SK-N-SH treated with all-trans-retinoic acid at 6 μM for 48 hours (cell line): ENCODE data around the gene KPNA5.
"Not testable (repeated sequence)": the region's sequence is repeated elsewhere in the genome, so short reads cannot be mapped to it uniquely, and the experiment has no call there.

ENCODE experiments used
- ATAC-seq: fragments of 200-7000 bp; cut with Tn5 transposase; 3 replicates; pipeline ENCODE4 v1.9.1; 2020; ENCODE audit warnings: mild to moderate bottlenecking, moderate library complexity
- ARNTL ChIP-seq: fragments of 450-650 bp; formaldehyde crosslinking; IDR thresholded peaks from 2 replicates; pipeline ENCODE4 v1.5.0; 2020; ENCODE audit warnings: low read depth, mild to moderate bottlenecking, moderate library complexity, borderline replicate concordance
- BACH2 ChIP-seq: fragments of 250-450 bp; sonication (Bioruptor Pico); IDR thresholded peaks from 2 replicates; pipeline ENCODE4 v1.9.0; 2021; ENCODE audit warnings: mild to moderate bottlenecking, borderline replicate concordance
- CSDC2 ChIP-seq: fragments of 250-450 bp; sonication (Bioruptor Pico); IDR thresholded peaks from 2 replicates; pipeline ENCODE4 v1.5.0; 2020; ENCODE audit warnings: mild to moderate bottlenecking, moderate library complexity
- ESRRG ChIP-seq: fragments of 250-450 bp; sonication (Bioruptor Pico); IDR thresholded peaks from 2 replicates; pipeline ENCODE4 v1.6.1; 2021; ENCODE audit warnings: mild to moderate bottlenecking
- GLIS3 ChIP-seq: fragments of 250-450 bp; sonication (Bioruptor Pico); IDR thresholded peaks from 2 replicates; pipeline ENCODE4 v1.5.0; 2020; ENCODE audit warnings: mild to moderate bottlenecking, moderate library complexity
- OSR1 ChIP-seq: fragments of 250-450 bp; sonication (Bioruptor Pico); IDR thresholded peaks from 2 replicates; pipeline ENCODE4 v1.8.0; 2022; ENCODE audit warnings: moderate library complexity, mild to moderate bottlenecking, inconsistent platforms
- PPARA ChIP-seq: fragments of 250-450 bp; sonication (Bioruptor Pico); IDR thresholded peaks from 2 replicates; pipeline ENCODE4 v1.5.0; 2020; ENCODE audit warnings: mild to moderate bottlenecking, borderline replicate concordance
- RARB ChIP-seq: fragments of 250-450 bp; sonication (Bioruptor Pico); IDR thresholded peaks from 2 replicates; pipeline ENCODE4 v1.8.0; 2021; ENCODE audit warnings: mild to moderate bottlenecking, moderate library complexity
- SNAI2 ChIP-seq: fragments of 250-450 bp; sonication (Bioruptor Pico); IDR thresholded peaks from 2 replicates; pipeline ENCODE4 v1.5.0; 2020; ENCODE audit warnings: mild to moderate bottlenecking, moderate library complexity
- TCF4 ChIP-seq: fragments of 250-450 bp; sonication (Bioruptor Pico); IDR thresholded peaks from 2 replicates; pipeline ENCODE4 v1.8.0; 2021; ENCODE audit warnings: mild to moderate bottlenecking, moderate library complexity, borderline replicate concordance
- TOX ChIP-seq: fragments of 250-450 bp; sonication (Bioruptor Pico); IDR thresholded peaks from 2 replicates; pipeline ENCODE4 v1.8.0; 2021; ENCODE audit warnings: mild to moderate bottlenecking, moderate library complexity, borderline replicate concordance
- ZC3H10 ChIP-seq: fragments of 250-450 bp; sonication (Bioruptor Pico); IDR thresholded peaks from 2 replicates; pipeline ENCODE4 v1.5.1; 2021; ENCODE audit warnings: mild to moderate bottlenecking, moderate library complexity
- ZFP3 ChIP-seq: fragments of 250-450 bp; sonication (Bioruptor Pico); IDR thresholded peaks from 2 replicates; pipeline ENCODE4 v1.5.0; 2020; ENCODE audit warnings: mild to moderate bottlenecking, moderate library complexity
- ZFP30 ChIP-seq: fragments of 450-650 bp; formaldehyde crosslinking; IDR thresholded peaks from 2 replicates; pipeline ENCODE4 v1.5.0; 2022; ENCODE audit warnings: mild to moderate bottlenecking, moderate library complexity
- ZNF565 ChIP-seq: fragments of 450-650 bp; formaldehyde crosslinking; conservative IDR thresholded peaks from 2 replicates; pipeline ENCODE4 v1.5.0; 2020; ENCODE audit warnings: low read depth, mild to moderate bottlenecking, moderate library complexity
- ZNF70 ChIP-seq: fragments of 450-650 bp; formaldehyde crosslinking; IDR thresholded peaks from 2 replicates; pipeline ENCODE4 v1.5.0; 2020; ENCODE audit warnings: mild to moderate bottlenecking, moderate library complexity
- ZNF8 ChIP-seq: fragments of 450-650 bp; formaldehyde crosslinking; IDR thresholded peaks from 2 replicates; pipeline ENCODE4 v1.5.0; 2020; ENCODE audit warnings: mild to moderate bottlenecking, moderate library complexity
- TF ChIP-seq, protein P1 (sequence below): fragments of 250-450 bp; sonication (Bioruptor Pico); IDR thresholded peaks from 2 replicates; pipeline ENCODE4 v1.5.1; 2020; ENCODE audit warnings: low read depth, mild to moderate bottlenecking, moderate library complexity
- TF ChIP-seq, protein P2 (sequence below): fragments of 250-450 bp; sonication (Bioruptor Pico); IDR thresholded peaks from 2 replicates; pipeline ENCODE4 v1.5.1; 2021; ENCODE audit warnings: mild to moderate bottlenecking, moderate library complexity
- TF ChIP-seq, protein P3 (sequence below): fragments of 250-450 bp; sonication (Bioruptor Pico); IDR thresholded peaks from 2 replicates; pipeline ENCODE4 v1.5.0; 2020; ENCODE audit warnings: mild to moderate bottlenecking, moderate library complexity
- TF ChIP-seq, protein P4 (sequence below): fragments of 250-450 bp; sonication (Bioruptor Pico); IDR thresholded peaks from 2 replicates; pipeline ENCODE4 v1.8.0; 2021; ENCODE audit warnings: low read depth, mild to moderate bottlenecking, moderate library complexity, borderline replicate concordance
- TF ChIP-seq, protein P5 (sequence below): fragments of 250-450 bp; sonication (Bioruptor Pico); IDR thresholded peaks from 2 replicates; pipeline ENCODE4 v1.8.0; 2020; ENCODE audit warnings: mild to moderate bottlenecking, moderate library complexity, borderline replicate concordance

KPNA5 gene

DNA sequence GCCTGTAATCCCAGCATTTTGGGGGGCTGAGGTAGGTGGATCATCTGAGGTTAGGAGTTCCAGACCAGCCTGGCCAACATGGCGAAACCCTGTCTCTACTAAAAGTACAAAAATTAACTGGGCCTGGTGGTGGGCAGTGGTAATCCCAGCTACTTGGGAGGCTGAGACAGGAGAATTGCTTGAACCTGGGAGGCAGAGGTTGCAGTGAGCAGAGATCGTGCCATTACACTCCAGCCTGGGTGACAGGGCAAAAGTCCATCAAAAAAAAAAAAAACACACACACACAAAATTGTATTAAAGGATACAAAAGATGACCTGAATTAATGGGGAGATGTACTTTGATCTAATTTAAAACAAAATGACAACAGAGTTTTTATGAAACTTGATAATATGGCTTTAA, 16.8 kb upstream of the KPNA5 start:
- not testable (repeated sequence) for ATAC-seq

DNA sequence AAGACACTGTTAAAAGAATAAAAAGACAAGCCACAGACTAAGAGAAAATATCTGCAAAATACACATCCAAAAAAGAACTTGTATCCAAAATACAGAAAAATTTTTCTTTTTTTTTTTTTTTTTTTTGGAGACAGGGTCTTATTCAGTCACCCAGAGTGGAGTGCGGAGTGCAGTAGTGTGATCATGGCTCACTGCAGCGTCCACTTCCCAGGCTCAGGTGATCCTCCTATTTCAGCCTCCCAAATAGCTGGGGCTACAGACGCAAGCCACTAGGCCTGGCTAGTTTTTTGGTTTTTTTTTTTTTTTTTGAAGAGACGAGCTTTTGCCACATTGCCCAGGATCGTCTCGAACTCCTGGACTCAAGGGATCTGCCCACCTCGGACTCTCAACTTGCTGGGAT, 15.5 kb upstream of the KPNA5 start:
- no peak for TF ChIP-seq ZNF70
- TF ChIP-seq ZC3H10 (CRISPR knock-in tag): no peak
- TF ChIP-seq OSR1 (CRISPR knock-in tag): no peak
- TF ChIP-seq, protein P1, sequence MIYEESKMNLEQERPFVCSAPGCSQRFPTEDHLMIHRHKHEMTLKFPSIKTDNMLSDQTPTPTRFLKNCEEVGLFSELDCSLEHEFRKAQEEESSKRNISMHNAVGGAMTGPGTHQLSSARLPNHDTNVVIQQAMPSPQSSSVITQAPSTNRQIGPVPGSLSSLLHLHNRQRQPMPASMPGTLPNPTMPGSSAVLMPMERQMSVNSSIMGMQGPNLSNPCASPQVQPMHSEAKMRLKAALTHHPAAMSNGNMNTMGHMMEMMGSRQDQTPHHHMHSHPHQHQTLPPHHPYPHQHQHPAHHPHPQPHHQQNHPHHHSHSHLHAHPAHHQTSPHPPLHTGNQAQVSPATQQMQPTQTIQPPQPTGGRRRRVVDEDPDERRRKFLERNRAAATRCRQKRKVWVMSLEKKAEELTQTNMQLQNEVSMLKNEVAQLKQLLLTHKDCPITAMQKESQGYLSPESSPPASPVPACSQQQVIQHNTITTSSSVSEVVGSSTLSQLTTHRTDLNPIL (CRISPR knock-in tag): no peak
- TF ChIP-seq SNAI2 (CRISPR knock-in tag): no peak
- TF ChIP-seq ZNF8 (CRISPR knock-in tag): no peak
- TF ChIP-seq ARNTL (CRISPR knock-in tag): no peak
- TF ChIP-seq, protein P2, sequence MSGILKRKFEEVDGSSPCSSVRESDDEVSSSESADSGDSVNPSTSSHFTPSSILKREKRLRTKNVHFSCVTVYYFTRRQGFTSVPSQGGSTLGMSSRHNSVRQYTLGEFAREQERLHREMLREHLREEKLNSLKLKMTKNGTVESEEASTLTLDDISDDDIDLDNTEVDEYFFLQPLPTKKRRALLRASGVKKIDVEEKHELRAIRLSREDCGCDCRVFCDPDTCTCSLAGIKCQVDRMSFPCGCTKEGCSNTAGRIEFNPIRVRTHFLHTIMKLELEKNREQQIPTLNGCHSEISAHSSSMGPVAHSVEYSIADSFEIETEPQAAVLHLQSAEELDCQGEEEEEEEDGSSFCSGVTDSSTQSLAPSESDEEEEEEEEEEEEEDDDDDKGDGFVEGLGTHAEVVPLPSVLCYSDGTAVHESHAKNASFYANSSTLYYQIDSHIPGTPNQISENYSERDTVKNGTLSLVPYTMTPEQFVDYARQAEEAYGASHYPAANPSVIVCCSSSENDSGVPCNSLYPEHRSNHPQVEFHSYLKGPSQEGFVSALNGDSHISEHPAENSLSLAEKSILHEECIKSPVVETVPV: no peak
- no peak for TF ChIP-seq ZFP30 (CRISPR knock-in tag)
- TF ChIP-seq BACH2 (CRISPR knock-in tag): no peak
- TF ChIP-seq TCF4: no peak
- no peak for TF ChIP-seq GLIS3 (CRISPR knock-in tag)
- TF ChIP-seq RARB (CRISPR knock-in tag): no peak
- no peak for TF ChIP-seq CSDC2 (CRISPR knock-in tag)
- no peak for ATAC-seq

DNA sequence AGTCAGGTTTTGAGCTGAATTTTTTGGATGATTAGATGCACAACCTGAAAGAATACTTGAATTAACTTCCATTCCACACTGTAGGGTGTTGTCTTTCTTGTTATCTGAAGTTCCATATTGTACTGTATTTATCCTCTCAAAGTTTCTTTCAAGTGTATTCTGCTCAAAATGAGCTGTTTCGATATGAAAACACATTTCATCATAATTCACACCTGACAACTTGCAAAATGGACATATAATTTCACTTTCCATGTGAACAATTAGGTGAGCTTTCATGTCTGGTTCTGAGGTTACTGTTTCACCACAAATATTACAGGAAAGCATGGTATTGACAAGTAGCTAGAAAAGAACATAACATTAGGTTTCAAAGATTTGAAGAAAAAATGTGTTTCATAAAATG, 14.1 kb upstream of the KPNA5 start:
- no peak for ATAC-seq
- TF ChIP-seq, protein P3, sequence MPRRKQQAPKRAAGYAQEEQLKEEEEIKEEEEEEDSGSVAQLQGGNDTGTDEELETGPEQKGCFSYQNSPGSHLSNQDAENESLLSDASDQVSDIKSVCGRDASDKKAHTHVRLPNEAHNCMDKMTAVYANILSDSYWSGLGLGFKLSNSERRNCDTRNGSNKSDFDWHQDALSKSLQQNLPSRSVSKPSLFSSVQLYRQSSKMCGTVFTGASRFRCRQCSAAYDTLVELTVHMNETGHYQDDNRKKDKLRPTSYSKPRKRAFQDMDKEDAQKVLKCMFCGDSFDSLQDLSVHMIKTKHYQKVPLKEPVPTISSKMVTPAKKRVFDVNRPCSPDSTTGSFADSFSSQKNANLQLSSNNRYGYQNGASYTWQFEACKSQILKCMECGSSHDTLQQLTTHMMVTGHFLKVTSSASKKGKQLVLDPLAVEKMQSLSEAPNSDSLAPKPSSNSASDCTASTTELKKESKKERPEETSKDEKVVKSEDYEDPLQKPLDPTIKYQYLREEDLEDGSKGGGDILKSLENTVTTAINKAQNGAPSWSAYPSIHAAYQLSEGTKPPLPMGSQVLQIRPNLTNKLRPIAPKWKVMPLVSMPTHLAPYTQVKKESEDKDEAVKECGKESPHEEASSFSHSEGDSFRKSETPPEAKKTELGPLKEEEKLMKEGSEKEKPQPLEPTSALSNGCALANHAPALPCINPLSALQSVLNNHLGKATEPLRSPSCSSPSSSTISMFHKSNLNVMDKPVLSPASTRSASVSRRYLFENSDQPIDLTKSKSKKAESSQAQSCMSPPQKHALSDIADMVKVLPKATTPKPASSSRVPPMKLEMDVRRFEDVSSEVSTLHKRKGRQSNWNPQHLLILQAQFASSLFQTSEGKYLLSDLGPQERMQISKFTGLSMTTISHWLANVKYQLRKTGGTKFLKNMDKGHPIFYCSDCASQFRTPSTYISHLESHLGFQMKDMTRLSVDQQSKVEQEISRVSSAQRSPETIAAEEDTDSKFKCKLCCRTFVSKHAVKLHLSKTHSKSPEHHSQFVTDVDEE (CRISPR knock-in tag): no peak
- no peak for TF ChIP-seq ZC3H10 (CRISPR knock-in tag)
- no peak for TF ChIP-seq ZFP30 (CRISPR knock-in tag)
- TF ChIP-seq OSR1 (CRISPR knock-in tag): no peak
- TF ChIP-seq ZFP3 (CRISPR knock-in tag): no peak
- TF ChIP-seq, protein P1 (CRISPR knock-in tag): no peak
- no peak for TF ChIP-seq ZNF70
- TF ChIP-seq TCF4: no peak
- TF ChIP-seq ZNF8 (CRISPR knock-in tag): no peak
- TF ChIP-seq RARB (CRISPR knock-in tag): no peak
- no peak for TF ChIP-seq BACH2 (CRISPR knock-in tag)
- TF ChIP-seq, protein P4, sequence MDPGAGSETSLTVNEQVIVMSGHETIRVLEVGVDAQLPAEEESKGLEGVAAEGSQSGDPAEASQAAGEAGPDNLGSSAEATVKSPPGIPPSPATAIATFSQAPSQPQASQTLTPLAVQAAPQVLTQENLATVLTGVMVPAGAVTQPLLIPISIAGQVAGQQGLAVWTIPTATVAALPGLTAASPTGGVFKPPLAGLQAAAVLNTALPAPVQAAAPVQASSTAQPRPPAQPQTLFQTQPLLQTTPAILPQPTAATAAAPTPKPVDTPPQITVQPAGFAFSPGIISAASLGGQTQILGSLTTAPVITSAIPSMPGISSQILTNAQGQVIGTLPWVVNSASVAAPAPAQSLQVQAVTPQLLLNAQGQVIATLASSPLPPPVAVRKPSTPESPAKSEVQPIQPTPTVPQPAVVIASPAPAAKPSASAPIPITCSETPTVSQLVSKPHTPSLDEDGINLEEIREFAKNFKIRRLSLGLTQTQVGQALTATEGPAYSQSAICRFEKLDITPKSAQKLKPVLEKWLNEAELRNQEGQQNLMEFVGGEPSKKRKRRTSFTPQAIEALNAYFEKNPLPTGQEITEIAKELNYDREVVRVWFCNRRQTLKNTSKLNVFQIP (CRISPR knock-in tag): no peak
- no peak for TF ChIP-seq GLIS3 (CRISPR knock-in tag)
- TF ChIP-seq CSDC2 (CRISPR knock-in tag): no peak
- TF ChIP-seq ZNF565 (CRISPR knock-in tag): no peak
- TF ChIP-seq, protein P2: no peak
- TF ChIP-seq PPARA (CRISPR knock-in tag): no peak
- TF ChIP-seq TOX: no peak
- TF ChIP-seq, protein P5, sequence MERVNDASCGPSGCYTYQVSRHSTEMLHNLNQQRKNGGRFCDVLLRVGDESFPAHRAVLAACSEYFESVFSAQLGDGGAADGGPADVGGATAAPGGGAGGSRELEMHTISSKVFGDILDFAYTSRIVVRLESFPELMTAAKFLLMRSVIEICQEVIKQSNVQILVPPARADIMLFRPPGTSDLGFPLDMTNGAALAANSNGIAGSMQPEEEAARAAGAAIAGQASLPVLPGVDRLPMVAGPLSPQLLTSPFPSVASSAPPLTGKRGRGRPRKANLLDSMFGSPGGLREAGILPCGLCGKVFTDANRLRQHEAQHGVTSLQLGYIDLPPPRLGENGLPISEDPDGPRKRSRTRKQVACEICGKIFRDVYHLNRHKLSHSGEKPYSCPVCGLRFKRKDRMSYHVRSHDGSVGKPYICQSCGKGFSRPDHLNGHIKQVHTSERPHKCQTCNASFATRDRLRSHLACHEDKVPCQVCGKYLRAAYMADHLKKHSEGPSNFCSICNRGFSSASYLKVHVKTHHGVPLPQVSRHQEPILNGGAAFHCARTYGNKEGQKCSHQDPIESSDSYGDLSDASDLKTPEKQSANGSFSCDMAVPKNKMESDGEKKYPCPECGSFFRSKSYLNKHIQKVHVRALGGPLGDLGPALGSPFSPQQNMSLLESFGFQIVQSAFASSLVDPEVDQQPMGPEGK: no peak
- TF ChIP-seq ESRRG (CRISPR knock-in tag): no peak
